ENCODE measurements around the gene TTC23.

TTC23 gene

DNA sequence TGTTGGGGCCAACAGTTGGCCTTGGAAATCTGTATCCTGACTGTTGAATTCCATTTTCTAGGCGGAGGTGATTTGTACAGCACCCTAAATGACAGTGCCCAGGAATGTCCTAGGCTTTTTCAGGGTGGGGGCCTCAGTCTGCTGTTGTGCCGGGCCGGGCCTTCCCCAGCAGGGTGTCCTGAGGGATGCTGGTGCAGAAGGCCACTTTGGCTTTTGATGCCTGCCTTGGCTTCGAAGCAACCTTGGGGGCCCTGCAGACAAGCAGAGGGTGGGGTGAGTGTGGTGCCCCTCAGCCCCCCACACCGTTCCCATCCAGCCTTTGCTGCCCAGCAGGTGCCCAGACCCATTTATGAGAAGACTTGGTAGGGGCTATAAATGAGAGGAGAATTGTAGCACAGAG, 111.5 kb downstream of the TTC23 start:
- no peak for DNase-seq (ENCODE audit: low spot score)

- DNase-seq (ENCODE audit: low spot score), result no peak
Observed at GRCh38 chr15:99137111-99137546, 112.3 kb downstream of the TTC23 start.

DNA sequence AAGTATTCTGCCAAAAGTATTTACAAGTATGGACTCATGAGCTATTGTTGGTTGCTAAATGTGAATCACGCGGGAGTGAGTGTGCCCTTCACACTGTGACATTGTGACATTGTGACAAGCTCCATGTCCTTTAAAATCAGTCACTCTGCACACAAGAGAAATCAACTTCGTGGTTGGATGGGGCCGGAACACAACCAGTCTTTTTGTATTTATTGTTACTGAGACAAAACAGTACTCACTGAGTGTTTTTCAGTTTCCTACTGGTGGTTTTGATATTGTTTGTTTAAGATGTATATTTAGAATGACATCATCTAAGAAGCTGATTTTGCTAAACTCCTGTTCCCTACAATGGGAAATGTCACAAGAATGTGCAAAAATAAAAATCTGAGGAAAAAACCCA, 114.2 kb downstream of the TTC23 start:
- DNase-seq (ENCODE audit: low spot score), result no peak

DNA sequence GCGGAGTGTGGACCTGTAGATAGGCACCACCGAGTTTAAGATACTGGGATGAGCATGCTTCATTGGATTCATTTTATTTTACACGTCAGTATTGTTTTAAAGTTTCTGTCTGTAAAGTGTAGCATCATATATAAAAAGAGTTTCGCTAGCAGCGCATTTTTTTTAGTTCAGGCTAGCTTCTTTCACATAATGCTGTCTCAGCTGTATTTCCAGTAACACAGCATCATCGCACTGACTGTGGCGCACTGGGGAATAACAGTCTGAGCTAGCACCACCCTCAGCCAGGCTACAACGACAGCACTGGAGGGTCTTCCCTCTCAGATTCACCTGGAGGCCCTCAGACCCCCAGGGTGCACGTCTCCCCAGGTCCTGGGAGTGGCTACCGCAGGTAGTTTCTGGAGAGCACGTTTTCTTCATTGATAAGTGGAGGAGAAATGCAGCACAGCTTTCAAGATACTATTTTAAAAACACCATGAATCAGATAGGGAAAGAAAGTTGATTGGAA, 115.0 kb downstream of the TTC23 start:
- no peak for DNase-seq (ENCODE audit: low spot score)

DNA sequence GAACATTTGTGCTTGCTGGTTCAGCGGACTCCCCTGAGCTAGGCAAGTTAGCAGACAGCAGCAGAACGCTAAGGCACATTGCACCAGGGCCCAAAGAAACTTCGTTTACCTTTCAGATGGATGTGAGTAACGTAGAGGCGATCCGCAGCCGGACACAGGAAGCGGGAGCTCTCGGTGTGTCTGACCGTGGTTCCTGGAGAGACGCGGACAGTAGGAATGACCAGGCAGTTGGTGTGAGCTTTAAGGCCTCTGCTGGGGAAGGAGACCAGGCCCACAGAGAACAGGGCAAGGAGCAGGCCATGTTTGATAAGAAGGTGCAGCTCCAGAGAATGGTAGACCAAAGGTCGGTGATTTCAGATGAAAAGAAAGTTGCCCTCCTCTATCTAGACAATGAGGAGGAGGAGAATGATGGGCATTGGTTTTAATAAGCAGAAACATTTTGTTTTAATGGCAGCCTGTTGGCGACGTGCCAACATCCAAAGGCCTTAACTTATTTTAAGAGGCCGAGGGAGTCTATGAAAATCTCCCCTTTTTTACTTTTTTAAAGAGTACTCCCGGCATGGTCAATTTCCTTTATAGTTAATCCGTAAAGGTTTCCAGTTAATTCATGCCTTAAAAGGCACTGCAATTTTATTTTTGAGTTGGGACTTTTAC, 116.6 kb downstream of the TTC23 start:
- DNase-seq (ENCODE audit: low spot score), result no peak

DNA sequence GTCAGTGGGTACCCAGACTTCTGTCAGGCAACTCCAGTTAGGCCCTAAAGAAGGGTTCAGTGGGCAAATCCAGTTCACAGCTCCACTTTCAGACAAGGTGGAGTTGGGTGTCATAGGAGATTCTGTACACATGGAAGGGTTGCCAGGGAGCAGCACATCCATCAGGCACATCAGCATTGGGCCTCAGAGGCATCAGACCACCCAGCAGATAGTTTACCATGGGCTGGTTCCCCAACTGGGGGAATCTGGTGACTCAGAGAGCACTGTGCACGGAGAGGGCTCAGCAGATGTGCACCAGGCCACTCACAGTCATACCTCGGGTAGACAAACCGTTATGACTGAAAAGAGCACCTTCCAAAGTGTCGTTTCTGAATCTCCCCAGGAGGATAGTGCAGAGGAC, 117.3 kb downstream of the TTC23 start:
- DNase-seq (ENCODE audit: low spot score), result no peak

DNA sequence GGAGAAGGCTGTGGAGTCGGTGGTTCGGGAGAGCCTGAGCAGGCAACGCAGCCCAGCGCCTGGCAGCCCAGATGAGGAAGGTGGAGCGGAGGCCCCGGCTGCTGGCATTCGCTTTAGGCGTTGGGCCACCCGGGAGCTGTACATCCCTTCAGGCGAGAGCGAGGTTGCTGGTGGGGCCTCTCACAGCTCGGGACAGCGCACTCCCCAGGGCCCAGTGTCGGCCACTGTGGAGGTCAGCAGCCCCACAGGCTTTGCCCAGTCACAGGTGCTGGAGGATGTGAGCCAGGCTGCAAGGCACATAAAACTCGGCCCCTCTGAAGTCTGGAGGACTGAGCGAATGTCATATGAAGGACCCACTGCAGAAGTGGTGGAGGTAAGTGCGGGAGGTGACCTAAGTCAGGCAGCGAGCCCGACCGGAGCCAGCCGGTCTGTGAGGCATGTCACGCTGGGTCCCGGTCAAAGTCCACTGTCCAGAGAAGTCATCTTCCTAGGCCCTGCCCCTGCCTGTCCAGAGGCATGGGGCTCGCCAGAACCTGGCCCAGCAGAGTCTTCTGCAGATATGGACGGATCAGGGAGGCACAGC, 117.8 kb downstream of the TTC23 start:
- DNase-seq (ENCODE audit: low spot score), result peak; percentile 74

GRCh38 chr15:99130765-99131440, 118.5 kb downstream of the TTC23 start:
- no peak for DNase-seq (ENCODE audit: low spot score)

GRCh38 chr15:99130314-99130713, 119.1 kb downstream of the TTC23 start:
- DNase-seq (ENCODE audit: low spot score), result no peak

- no peak for DNase-seq (ENCODE audit: low spot score)
Observed at GRCh38 chr15:99129644-99130043, 119.7 kb downstream of the TTC23 start.

GRCh38 chr15:99128411-99128810, 121.0 kb downstream of the TTC23 start:
- no peak for DNase-seq (ENCODE audit: low spot score)

DNA sequence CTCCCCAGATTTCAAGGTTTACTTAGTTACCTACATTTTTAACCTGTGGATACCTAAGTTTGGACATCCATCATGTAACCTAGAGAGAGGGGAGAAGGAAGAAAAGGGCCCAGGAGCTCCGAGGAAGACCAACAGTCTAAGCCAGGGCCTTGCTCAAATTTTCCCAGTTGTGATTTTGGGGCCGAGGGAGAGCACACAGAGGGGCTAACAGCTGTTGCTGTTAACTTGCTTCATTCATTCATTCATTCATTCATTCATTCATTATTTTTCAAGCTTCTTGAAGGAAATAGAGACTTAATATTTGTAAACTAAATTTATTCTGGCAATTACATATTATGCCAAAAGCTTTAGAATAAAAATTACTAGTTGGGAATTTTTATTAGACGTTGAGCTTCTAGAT, 121.6 kb downstream of the TTC23 start:
- no peak for DNase-seq (ENCODE audit: low spot score)

- no peak for DNase-seq (ENCODE audit: low spot score)
Observed at GRCh38 chr15:99126930-99127329, 122.5 kb downstream of the TTC23 start.

DNA sequence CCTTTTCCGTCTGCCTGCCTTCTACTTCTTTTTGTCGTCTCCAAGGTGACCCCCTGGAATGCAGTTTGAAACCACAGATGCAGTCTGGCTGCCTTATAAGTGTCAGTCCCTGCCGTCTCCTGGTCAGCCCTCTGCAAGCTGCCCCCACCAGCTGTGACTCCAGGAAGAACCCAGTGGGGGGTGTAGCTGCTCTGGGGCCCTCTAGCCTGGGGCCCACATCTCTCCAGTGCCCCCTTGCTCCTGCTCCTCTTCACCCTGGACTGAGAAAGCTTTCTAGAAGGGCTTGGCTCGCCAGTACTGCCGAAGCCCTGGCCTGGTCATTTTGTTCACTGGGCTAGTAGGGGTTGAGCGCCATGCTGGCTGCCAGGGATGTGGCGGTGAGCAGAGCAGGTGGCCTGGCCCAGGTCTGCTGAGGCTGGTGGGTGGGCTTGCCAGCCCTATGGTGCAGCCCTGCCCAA, 123.2 kb downstream of the TTC23 start:
- no peak for DNase-seq (ENCODE audit: low spot score)

DNA sequence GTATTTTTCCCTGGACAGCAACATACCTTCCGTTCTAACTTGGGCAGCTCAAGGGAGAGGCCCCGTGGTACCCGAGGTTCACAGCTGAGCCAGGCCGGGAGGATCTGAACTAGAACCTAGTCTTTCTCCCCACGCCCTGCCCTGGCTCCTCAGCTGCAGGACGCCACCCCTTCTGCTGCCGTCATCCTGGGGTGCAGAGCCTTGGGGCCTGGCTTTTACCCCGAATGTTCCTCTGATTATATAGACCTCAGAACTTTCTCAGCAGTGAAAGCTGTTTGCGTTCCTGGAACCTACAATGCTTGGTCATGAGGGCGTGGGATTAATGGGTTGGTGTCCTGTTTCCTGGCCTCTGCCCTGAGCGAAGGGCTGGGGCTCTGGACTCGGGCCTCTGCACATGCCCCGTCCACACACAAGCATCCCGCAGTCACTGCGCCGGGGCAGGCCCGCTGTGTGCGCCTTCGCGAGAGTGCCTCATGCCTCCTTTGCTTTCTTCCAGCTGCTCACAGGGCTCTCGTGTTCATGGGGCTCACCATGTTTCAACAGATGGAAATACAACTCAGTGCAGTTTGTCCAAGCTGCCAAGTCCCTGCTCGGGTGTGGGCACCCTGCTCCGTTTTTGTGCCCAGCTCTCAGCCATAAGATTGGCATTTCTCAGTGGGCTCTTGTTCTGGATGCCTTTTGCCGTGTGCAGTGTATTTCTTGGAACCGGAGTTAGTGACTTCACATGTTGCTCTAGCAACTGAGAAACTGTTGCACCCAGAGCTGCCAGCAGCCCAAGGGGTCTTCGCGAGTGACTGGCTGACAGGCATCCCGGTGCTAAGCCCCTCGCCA, 124.1 kb downstream of the TTC23 start:
- DNase-seq (ENCODE audit: low spot score), result no peak

GRCh38 chr15:99124641-99125040, 124.7 kb downstream of the TTC23 start:
- DNase-seq (ENCODE audit: low spot score), result no peak

DNA sequence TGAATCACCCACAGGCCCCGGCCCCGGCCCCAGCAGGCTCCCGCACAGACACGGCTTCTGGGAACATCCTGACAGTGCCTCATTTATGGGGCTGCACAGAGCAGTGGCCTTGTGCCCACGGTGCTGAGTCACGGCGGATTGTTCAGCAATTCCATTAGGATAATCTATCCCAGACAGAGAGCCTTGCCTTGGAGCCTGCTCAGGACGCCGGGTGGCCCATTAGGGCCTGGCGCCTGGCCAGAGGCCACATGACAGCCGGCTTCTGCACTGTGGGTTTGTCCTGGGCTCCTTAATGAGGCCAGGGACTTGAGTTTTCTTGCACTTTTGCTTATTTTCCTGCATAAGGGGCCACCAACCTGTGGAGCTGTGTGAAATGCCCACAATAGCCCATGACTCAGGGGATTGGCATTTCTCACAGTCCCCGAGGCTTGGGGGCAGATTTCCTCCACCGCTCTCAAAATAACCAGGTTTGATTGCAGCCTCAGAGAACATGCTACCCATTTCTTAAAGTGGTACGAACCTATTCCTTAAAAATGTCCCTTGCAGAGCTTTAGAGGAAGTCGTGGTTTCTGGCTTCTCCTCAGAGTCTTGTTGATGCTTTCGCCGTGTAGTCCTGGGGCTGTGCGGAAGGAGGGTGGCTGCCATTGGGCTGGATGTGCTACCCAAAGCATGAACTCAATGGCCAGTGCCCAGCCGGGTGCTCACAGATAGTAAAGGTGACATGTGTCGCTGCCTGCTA, 125.5 kb downstream of the TTC23 start:
- DNase-seq (ENCODE audit: low spot score), result peak; percentile 71

- DNase-seq (ENCODE audit: low spot score), result no peak
Observed at GRCh38 chr15:99122831-99123712, 126.3 kb downstream of the TTC23 start.

DNA sequence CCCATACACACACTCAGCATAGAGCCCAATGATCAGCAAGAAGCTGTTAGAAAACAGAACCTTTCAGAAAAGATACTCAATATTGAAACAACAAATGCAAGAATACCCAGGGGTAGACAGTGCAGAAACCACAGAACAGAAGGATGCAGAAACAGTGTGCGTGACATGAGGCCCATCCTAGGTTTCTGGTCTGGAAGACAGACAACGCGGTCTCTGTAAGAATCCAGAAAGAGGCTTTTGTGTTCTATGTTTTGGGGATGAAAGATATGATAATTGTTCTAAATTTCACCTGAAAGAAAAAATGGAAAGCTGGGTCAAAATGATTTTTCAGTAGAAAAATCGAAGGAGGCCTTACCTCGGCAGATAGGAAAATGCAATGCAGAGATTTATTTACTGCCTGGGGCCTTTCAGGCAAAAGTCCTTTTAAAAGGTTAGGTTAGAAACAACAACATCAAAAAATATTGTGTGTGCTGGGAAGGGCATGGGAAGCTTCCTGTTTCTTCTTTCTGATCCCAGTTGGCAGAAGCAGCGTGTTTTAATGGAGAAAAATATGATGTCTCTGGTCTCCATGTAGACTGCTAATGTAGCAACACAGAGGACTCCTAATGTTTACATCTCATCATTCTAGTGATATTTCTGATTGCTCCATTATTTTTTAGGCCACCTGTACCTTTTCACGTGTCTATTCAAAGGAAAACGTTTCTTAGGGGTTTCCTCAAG, 127.5 kb downstream of the TTC23 start:
- no peak for DNase-seq (ENCODE audit: low spot score)

- DNase-seq (ENCODE audit: low spot score), result no peak
Observed at GRCh38 chr15:99121207-99121606, 128.2 kb downstream of the TTC23 start.
